NCI-H2196 treated with DMSO at 0.1 percent for 48 hours (cell line): ENCODE measurements around the gene ZNRF1.
"Not testable (repeated sequence)": the region's sequence is repeated elsewhere in the genome, so short reads cannot be mapped to it uniquely, and the experiment has no call there.

Experiments used
- DNase-seq: peaks from one replicate; lab custom pipeline; 2025; ENCODE audit not compliant: unreplicated experiment; lab: John Stamatoyannopoulos, UW

The ZNRF1 gene

GRCh38 chr16:75000481-75001081 lies 1.8 kb downstream of the ZNRF1 start:
- DNase-seq: no peak

- no peak for DNase-seq
These were observed 3.6 kb downstream of the ZNRF1 start for GRCh38 chr16:75002474-75002873.

- DNase-seq: no peak
These were observed 5.1 kb downstream of the ZNRF1 start for GRCh38 chr16:75003931-75004330.

GRCh38 chr16:75004460-75004859 lies 5.6 kb downstream of the ZNRF1 start:
- DNase-seq: no peak

GRCh38 chr16:75005697-75006096 lies 6.9 kb downstream of the ZNRF1 start:
- no peak for DNase-seq

- no peak for DNase-seq
These were observed 8.6 kb downstream of the ZNRF1 start for GRCh38 chr16:75007443-75007842.

- DNase-seq: no peak
These were observed 11.6 kb downstream of the ZNRF1 start for GRCh38 chr16:75010427-75010826.

GRCh38 chr16:75011634-75012307 lies 12.9 kb downstream of the ZNRF1 start:
- no peak for DNase-seq

- DNase-seq: no peak
These were observed 13.7 kb downstream of the ZNRF1 start for GRCh38 chr16:75012380-75013081.

GRCh38 chr16:75013123-75013522 lies 14.3 kb downstream of the ZNRF1 start:
- DNase-seq: not testable (repeated sequence)

GRCh38 chr16:75014318-75014717 lies 15.5 kb downstream of the ZNRF1 start:
- no peak for DNase-seq

- DNase-seq: not testable (repeated sequence)
These were observed 17.7 kb downstream of the ZNRF1 start for GRCh38 chr16:75016451-75017081.

GRCh38 chr16:75017670-75018525 lies 19.1 kb downstream of the ZNRF1 start:
- no peak for DNase-seq

GRCh38 chr16:75019007-75019406 lies 20.2 kb downstream of the ZNRF1 start:
- DNase-seq: no peak

GRCh38 chr16:75019586-75019985 lies 20.8 kb downstream of the ZNRF1 start:
- DNase-seq: no peak

GRCh38 chr16:75021410-75021809 lies 22.6 kb downstream of the ZNRF1 start:
- DNase-seq: no peak

GRCh38 chr16:75022567-75022966 lies 23.7 kb downstream of the ZNRF1 start:
- DNase-seq: no peak

GRCh38 chr16:75023009-75023408 lies 24.2 kb downstream of the ZNRF1 start:
- DNase-seq: no peak

- no peak for DNase-seq
These were observed 25.4 kb downstream of the ZNRF1 start for GRCh38 chr16:75024182-75024581.

GRCh38 chr16:75024594-75024993 lies 25.8 kb downstream of the ZNRF1 start:
- no peak for DNase-seq

- DNase-seq: no peak
These were observed 26.9 kb downstream of the ZNRF1 start for GRCh38 chr16:75025761-75026160.
